K562 (cell line): ENCODE results near the gene NEB. TPM values are rescaled to one million over a fixed set of nuclear protein-coding genes. Genes with fewer than 3 reads are reported as not detected.

Experiments
- ATAC-seq: fragments of 200-7000 bp; cut with Tn5 transposase; 3 replicates; pipeline ENCODE4 v1.9.1; 2020; ENCODE audit warnings: moderate library complexity
- BruUV-seq: library from RNA; stranded (reverse); fragments of 400-500 nt; replicated peaks from 2 replicates; lab custom pipeline; 2021; lab: Mats Ljungman, UMichigan
- CTCF ChIA-PET: fragments of 300-600 bp; formaldehyde crosslinking; extraction: SDS; loops from one replicate; lab custom pipeline; 2021; ENCODE audit warnings: low intra/inter-chr PET ratio; lab: Yijun Ruan, JAX
- POLR2A ChIA-PET: fragments of 300-600, 350-650 bp; sonication (Branson Sonifier 250); formaldehyde crosslinking; extraction: SDS; loops from one replicate; lab custom pipeline; 2021; ENCODE audit warnings: antibody characterized with exemption, inconsistent platforms; lab: Yijun Ruan, JAX
- DNase-seq, 4 experiments: peaks; one replicate each; pipeline versions ENCODE4 v3.0.0 to v3.0.0-alpha.2; 2011 to 2018; ENCODE audit warnings: low spot score in 3 of 4, mixed read lengths in 3 of 4; ENCODE audit errors: extremely low read depth in 1 of 4
- FAIRE-seq: peaks from 2 replicates; lab custom pipeline; 2011; peaks lifted over from hg19 to GRCh38; lab: Jason Lieb, UNC
- H2AFZ ChIP-seq: 2 replicates; pipeline ENCODE4 v1.6.0; 2011; ENCODE audit warnings: low read depth, low read length, control low read depth, inconsistent platforms
- H3K27ac ChIP-seq: fragments of 200-600 bp; 3 replicates; pipeline ENCODE4 v1.8.0; 2011; ENCODE audit warnings: low read depth, mild to moderate bottlenecking, control low read depth, inconsistent platforms, low read length, moderate library complexity, mixed read lengths; ENCODE audit errors: extremely low read depth
- H3K27me3 ChIP-seq, 2 experiments: fragments of 300-600 bp in 1 of 2; 2 replicates in 1 of 2; 3 replicates in 1 of 2; pipeline versions ENCODE4 v1.6.0 to v1.8.0; 2011; ENCODE audit warnings: inconsistent platforms in 2 of 2, low read length in 2 of 2, mild to moderate bottlenecking in 1 of 2, mixed read lengths in 1 of 2, moderate library complexity in 1 of 2; ENCODE audit not compliant: control insufficient read depth in 2 of 2, insufficient read depth in 2 of 2
- H3K36me3 ChIP-seq: fragments of 300-600 bp; 3 replicates; pipeline ENCODE4 v1.8.0; 2011; ENCODE audit warnings: mild to moderate bottlenecking, low read length, inconsistent platforms; ENCODE audit not compliant: control insufficient read depth, insufficient read depth
- H3K4me1 ChIP-seq, 2 experiments: fragments of 200-600 bp in 1 of 2; replicated peaks in 1 of 2; 2 replicates in 1 of 2; 3 replicates in 1 of 2; pipeline versions ENCODE4 v1.5.1 to v1.8.0; 2011; ENCODE audit warnings: inconsistent platforms in 2 of 2, low read length in 2 of 2, mild to moderate bottlenecking in 1 of 2, mixed read lengths in 1 of 2, moderate library complexity in 1 of 2; ENCODE audit not compliant: control insufficient read depth in 2 of 2, insufficient read depth in 2 of 2
- H3K4me2 ChIP-seq: 2 replicates; pipeline ENCODE4 v1.6.1; 2011; ENCODE audit warnings: low read length, control low read depth, inconsistent platforms, mixed read lengths; ENCODE audit not compliant: insufficient read depth
- H3K4me3 ChIP-seq: fragments of 200-600 bp; sonication (generic), shearing (Covaris generic); 2 replicates; pipeline ENCODE4 v1.5.1; 2016; ENCODE audit warnings: control low read depth, inconsistent platforms
- H3K79me2 ChIP-seq: fragments of 200-600 bp; 3 replicates; pipeline ENCODE4 v1.8.0; 2011; ENCODE audit warnings: low read length, inconsistent platforms; ENCODE audit not compliant: control insufficient read depth, insufficient read depth
- H3K9ac ChIP-seq, 2 experiments: 2 replicates each; pipeline versions ENCODE4 v1.6.0 to v1.6.1; 2011; ENCODE audit warnings: low read depth in 2 of 2, low read length in 2 of 2, control low read depth in 1 of 2, inconsistent platforms in 1 of 2, mild to moderate bottlenecking in 1 of 2, mixed read lengths in 1 of 2; ENCODE audit not compliant: insufficient read depth in 1 of 2
- H3K9me1 ChIP-seq: one replicate; pipeline ENCODE4 v1.6.0; 2011; ENCODE audit warnings: inconsistent platforms, mild to moderate bottlenecking, low read length, moderate library complexity; ENCODE audit not compliant: control insufficient read depth, insufficient read depth
- H3K9me3 ChIP-seq: replicated peaks from 2 replicates; pipeline ENCODE4 v1.5.1; 2011; ENCODE audit warnings: low read depth, low read length, inconsistent platforms; ENCODE audit not compliant: control insufficient read depth, insufficient read depth
- H4K20me1 ChIP-seq: replicated peaks from 2 replicates; pipeline ENCODE4 v1.6.1; 2011; ENCODE audit warnings: low read length, inconsistent platforms, mixed read lengths; ENCODE audit not compliant: control insufficient read depth, insufficient read depth
- BCLAF1 ChIP-seq, 2 experiments: fragments of 450-650 bp in 1 of 2; IDR thresholded peaks; 2 replicates each; pipeline ENCODE4 v1.6.1; 2011 to 2017; ENCODE audit warnings: low read depth in 2 of 2, antibody characterized with exemption in 1 of 2, borderline replicate concordance in 1 of 2, low read length in 1 of 2, mild to moderate bottlenecking in 1 of 2, mixed read lengths in 1 of 2; ENCODE audit not compliant: control insufficient read depth in 1 of 2
- GABPB1 ChIP-seq: sonication (generic); formaldehyde crosslinking; IDR thresholded peaks from 2 replicates; pipeline ENCODE4 v1.8.0; 2022; ENCODE audit warnings: mild to moderate bottlenecking, missing genetic modification reagents
- HOMEZ ChIP-seq: fragments of 250-450 bp; sonication (Bioruptor Pico); IDR thresholded peaks from 2 replicates; pipeline ENCODE4 v1.4.0; 2020; ENCODE audit warnings: mild to moderate bottlenecking, moderate library complexity
- NEUROD1 ChIP-seq: fragments of 150-350 bp; IDR thresholded peaks from 2 replicates; pipeline ENCODE4 v1.6.1; 2014; ENCODE audit warnings: borderline replicate concordance, low read length, low read depth; ENCODE audit not compliant: partially characterized antibody
- OTX1 ChIP-seq: fragments of 450-650 bp; formaldehyde crosslinking; IDR thresholded peaks from 2 replicates; pipeline ENCODE4 v1.4.0; 2022; ENCODE audit warnings: mild to moderate bottlenecking
- PHF20 ChIP-seq: fragments of 450-650 bp; IDR thresholded peaks from 2 replicates; pipeline ENCODE4 v1.6.1; 2018; ENCODE audit not compliant: partially characterized antibody
- POLR2G ChIP-seq: fragments of 200-400 bp; formaldehyde crosslinking; IDR thresholded peaks from 2 replicates; pipeline ENCODE4 v1.6.1; 2017; ENCODE audit warnings: low read depth, mild to moderate bottlenecking, antibody characterized with exemption, low read length, moderate library complexity
- RBBP5 ChIP-seq: fragments of 200-600 bp; sonication (generic); IDR thresholded peaks from 2 replicates; pipeline ENCODE4 v1.6.1; 2012; ENCODE audit warnings: borderline replicate concordance, mild to moderate bottlenecking, low read length, control low read depth, inconsistent platforms; ENCODE audit not compliant: insufficient read depth, poor library complexity, severe bottlenecking
- THRAP3 ChIP-seq: fragments of 450-650 bp; IDR thresholded peaks from 2 replicates; pipeline ENCODE4 v1.6.1; 2016; ENCODE audit warnings: mild to moderate bottlenecking, inconsistent platforms, borderline replicate concordance
- ZBTB9 ChIP-seq: fragments of 450-650 bp; formaldehyde crosslinking; IDR thresholded peaks from 2 replicates; pipeline ENCODE4 v1.4.0; 2020; ENCODE audit warnings: mild to moderate bottlenecking, moderate library complexity
- ZFP1 ChIP-seq: fragments of 450-650 bp; formaldehyde crosslinking; IDR thresholded peaks from 2 replicates; pipeline ENCODE4 v1.4.0; 2020; ENCODE audit warnings: mild to moderate bottlenecking, mixed read lengths
- ZNF830 ChIP-seq: fragments of 250-450 bp; sonication (Bioruptor Pico); IDR thresholded peaks from 2 replicates; pipeline ENCODE4 v1.5.0; 2021; ENCODE audit warnings: mild to moderate bottlenecking
- ZZZ3 ChIP-seq: fragments of 450-650 bp; IDR thresholded peaks from 2 replicates; pipeline ENCODE4 v1.6.1; 2016; ENCODE audit warnings: antibody characterized with exemption, mild to moderate bottlenecking, moderate library complexity
- WGBS: fragments of 100-300 bp; shearing (Covaris generic); methylation state at CpG from one replicate; pipeline ENCODE4 v1.1.6; 2016; ENCODE audit warnings: low coverage, mixed read lengths; ENCODE audit not compliant: insufficient coverage; ENCODE audit errors: missing lambda C conversion rate; 5-methylcytosine and 5-hydroxymethylcytosine counted together
- in situ Hi-C: fragments of 300-500 bp; cut with MboI; formaldehyde crosslinking; loops from 4 replicates; pipeline ENCODE4 v1.15.0; 2018; ENCODE audit warnings: inconsistent platforms, mixed read lengths
- intact Hi-C: fragments of 100-400 bp; cut with micrococcal nuclease; formaldehyde crosslinking; loops from 2 replicates; pipeline ENCODE4 v1.14.2; 2022
- polyA plus RNA-seq, 8 experiments: library from polyadenylated mRNA; depleted of rRNA in 4 of 8; stranded (reverse) in 5 of 8; unstranded in 3 of 8; fragments of >200 nt; fragmentation: Nextera tagmentation in 2 of 8; fragmentation: Illumina TruSeq in 1 of 8; extraction: Ambion mirVana in 2 of 8; extraction: Trizol in 1 of 8; gene quantifications; 2 replicates each; pipeline versions ENCODE4 v1.2.1 to v1.2.3, GENCODE V29; 2011 to 2014; ENCODE audit warnings: inconsistent platforms in 1 of 8, missing spikeins in 1 of 8
- total RNA-seq, 7 experiments: library from RNA; depleted of rRNA in 6 of 7; stranded (reverse); fragments of >200 nt in 6 of 7; fragmentation: Illumina TruSeq in 2 of 7; extraction: Trizol in 2 of 7; gene quantifications; 2 replicates each; pipeline versions ENCODE4 v1.2.1 to v1.2.3, GENCODE V29; 2011 to 2021; ENCODE audit warnings: low replicate concordance in 1 of 7

Gene NEB
- total and polyA plus RNA-seq, 9 of the 15 experiments (the other 6 are each of a cell fraction or from before 2014, with no cell fraction given) = 1.7 to 3.8 (median 2.9) TPM

DNA sequence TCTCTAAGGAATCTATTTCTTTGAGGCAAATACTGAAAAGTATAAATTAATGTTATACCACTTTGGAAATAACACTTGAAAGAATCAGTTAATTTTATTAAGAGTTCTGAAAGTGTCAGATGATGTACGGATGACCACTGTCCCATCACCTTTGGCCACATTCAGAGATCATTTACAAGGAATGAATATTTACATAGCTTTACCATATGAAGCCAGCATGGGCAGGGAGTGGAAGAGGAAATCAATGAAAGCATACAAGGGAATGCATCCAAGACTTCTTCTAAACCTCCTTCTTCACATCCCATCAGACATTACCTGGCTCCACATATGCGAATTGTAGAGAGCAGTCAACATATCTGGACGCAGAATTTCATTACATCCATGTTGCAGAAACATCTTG, 201.1 kb downstream of the NEB start:
- FAIRE-seq = no peak
- DNase-seq = no peak
- 18% methylated on average over 3 of the region's 3 CpGs for WGBS
- H3K4me2 ChIP-seq = no peak overlapping the region
- intact Hi-C loops = no loop called here
- no peaks in the 10 kb centered on the region for H3K9me1 ChIP-seq
- H3K27me3 ChIP-seq = no peaks in the 10 kb centered on the region
- CTCF ChIA-PET = no interaction called here
- no peaks in the 10 kb centered on the region for H3K9me3 ChIP-seq
- ATAC-seq = no peak
- H4K20me1 ChIP-seq = no peaks in the 10 kb centered on the region
- no peak overlapping the region for H3K27ac ChIP-seq
- BruUV-seq = no TSS peak
- H3K4me1 ChIP-seq = no peaks in the 10 kb centered on the region
- H3K9ac ChIP-seq = no peak overlapping the region
- H3K4me3 ChIP-seq = no peak overlapping the region
- H3K79me2 ChIP-seq = no peaks in the 10 kb centered on the region
- no peaks in the 10 kb centered on the region for H3K36me3 ChIP-seq
- H2AFZ ChIP-seq = no peak overlapping the region
- in situ Hi-C loops = no loop called here
- POLR2A ChIA-PET = interaction anchor here (0.6 kb wide), 1 partner anchor 11 kb away, joined by 3 read pairs; no protein-coding TSS in a partner anchor
- TF ChIP-seq ZFP1 (CRISPR knock-in tag) = no peak
- no peak for TF ChIP-seq HOMEZ (CRISPR knock-in tag)
- TF ChIP-seq OTX1 (CRISPR knock-in tag) = no peak
- TF ChIP-seq NEUROD1 = no peak
- TF ChIP-seq ZZZ3 = no peak
- no peak for TF ChIP-seq ZBTB9 (CRISPR knock-in tag)
- no peak for TF ChIP-seq GABPB1 (CRISPR knock-in tag)
- TF ChIP-seq ZNF830 (CRISPR knock-in tag) = no peak
- TF ChIP-seq PHF20 = no peak
- no peak for TF ChIP-seq POLR2G
- no peak for TF ChIP-seq BCLAF1 (IDR thresholded peaks at IDR 0.05; ENCODE audit: borderline replicate concordance in 1 of 2, control insufficient read depth in 1 of 2, low read depth in 2 of 2, low read length in 1 of 2)
- no peak for TF ChIP-seq THRAP3
- no peak for TF ChIP-seq RBBP5
